GM18505 (cell line): Measurements from ENCODE around the gene PLK2.

ENCODE experiments used
- ATAC-seq: cut with Tn5 transposase; IDR thresholded peaks from one replicate; pipeline ENCODE4 v1.9.1; 2021; ENCODE audit not compliant: unreplicated experiment
- POLR2A ChIP-seq: IDR thresholded peaks from 4 replicates; pipeline ENCODE4 v1.6.1; 2011; ENCODE audit warnings: borderline replicate concordance; ENCODE audit not compliant: insufficient read depth, insufficient read length; ENCODE audit errors: extremely low read depth

Gene PLK2

DNA sequence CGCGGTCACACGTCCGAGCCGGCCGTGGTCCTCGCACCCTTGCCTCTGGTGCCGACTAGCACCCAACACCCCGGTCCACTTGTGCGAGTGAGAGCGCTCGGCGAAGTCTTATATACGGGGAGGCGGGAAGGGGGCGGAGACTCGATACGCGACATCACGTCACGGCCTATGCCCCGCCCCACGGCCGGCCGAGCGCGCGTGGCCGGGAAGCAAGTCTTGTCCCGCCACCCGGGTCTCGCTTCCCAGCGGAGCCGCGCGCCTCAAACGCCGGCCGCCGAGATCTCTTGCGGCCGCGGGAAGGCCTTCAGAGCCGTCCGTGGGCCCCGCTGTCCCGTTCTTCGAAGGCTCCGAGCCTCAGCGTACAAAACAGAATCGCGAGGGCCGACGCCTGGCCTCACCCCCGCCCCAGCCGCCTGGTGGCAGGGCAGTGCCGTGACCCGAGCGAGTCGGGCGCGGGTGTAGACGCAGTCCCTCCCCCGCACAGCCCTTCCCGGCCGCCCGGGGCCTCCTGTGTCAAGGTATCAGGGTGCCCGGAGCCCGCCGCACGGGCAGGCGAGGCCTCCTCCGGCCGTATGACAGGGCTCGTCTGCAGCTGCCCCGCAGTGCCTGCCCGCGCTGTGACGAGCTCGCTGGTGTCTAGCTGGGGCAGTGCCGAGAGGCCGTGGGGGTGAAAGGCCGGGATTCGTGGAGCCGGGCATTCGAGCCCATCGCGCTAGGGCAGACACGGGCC, at the start of gene PLK2:
TSS of gene PLK2 (minus strand) at position 85 of the 730 bp plus-strand sequence. CDS start 127 bp downstream, outside the sequence.
- TF ChIP-seq POLR2A = peak; percentile 66
- ATAC-seq = peak; percentile 77

DNA sequence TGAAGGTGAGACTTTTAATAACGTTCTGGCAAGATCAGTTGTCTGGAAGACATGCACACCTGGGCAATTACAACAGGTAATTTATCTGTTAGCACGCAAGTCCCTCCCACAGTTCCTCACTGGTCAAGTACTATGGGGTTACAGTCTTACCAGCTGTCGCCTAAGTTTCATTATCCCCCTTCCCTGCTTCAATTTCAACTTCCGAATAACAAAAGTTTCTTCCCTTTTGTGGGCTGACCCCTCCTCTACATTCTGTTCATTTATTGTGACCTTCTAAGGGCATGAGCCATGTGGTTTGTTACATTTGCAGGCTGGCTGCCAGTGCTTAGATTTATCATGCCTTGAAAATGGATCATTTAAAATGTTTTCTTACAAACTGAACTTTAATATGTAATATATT, 47.8 kb upstream of the PLK2 start:
- ATAC-seq = no peak
- no peak for TF ChIP-seq POLR2A

- peak; percentile 70 for ATAC-seq
Observed at GRCh38 chr5:58505971-58506640, 46.2 kb upstream of the PLK2 start.

DNA sequence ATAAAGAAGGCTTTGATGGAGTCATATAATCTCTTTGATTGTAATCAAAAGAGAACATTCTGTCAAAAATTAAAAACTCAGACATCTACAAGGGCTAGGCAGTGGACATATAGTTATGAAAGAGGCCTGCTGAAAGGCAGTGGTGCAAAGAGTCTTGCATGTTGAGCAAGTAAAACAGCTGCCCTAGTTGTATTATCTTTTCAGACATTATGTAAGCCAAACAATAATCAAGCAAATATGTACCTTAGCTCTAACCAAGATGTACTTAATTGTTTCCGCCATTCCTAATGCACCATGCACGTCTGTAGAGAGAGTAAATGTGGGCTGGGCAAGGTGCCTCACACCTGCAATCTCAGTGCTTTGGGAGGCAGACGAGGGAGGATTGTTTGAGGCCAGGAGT, 45.6 kb upstream of the PLK2 start:
- ATAC-seq = no peak
- no peak for TF ChIP-seq POLR2A

More at GRCh38 chr5:58505971-58506640, 46.2 kb upstream of the PLK2 start:
- no peak for TF ChIP-seq POLR2A

DNA sequence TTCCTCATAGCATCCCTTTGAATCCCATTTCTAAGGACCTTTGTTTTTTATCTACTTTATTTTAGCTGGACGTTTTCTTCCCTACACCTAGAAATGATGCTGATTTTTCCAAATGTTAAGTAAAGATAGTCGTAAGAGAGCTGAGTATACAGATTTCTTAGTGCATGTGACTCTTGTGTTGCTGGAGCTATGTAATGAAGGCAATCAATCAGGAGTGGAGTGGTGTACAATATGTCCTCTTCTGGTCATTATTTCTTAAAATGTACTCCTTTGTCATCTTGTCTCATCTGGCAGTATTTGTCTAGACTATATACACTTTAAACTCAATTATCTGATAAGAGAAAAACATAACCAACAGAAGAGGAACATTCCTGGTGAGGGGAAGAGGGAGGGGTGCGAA, 44.9 kb upstream of the PLK2 start:
- ATAC-seq = no peak
- no peak for TF ChIP-seq POLR2A

- no peak for TF ChIP-seq POLR2A
Observed at GRCh38 chr5:58503390-58504046, 43.6 kb upstream of the PLK2 start.

DNA sequence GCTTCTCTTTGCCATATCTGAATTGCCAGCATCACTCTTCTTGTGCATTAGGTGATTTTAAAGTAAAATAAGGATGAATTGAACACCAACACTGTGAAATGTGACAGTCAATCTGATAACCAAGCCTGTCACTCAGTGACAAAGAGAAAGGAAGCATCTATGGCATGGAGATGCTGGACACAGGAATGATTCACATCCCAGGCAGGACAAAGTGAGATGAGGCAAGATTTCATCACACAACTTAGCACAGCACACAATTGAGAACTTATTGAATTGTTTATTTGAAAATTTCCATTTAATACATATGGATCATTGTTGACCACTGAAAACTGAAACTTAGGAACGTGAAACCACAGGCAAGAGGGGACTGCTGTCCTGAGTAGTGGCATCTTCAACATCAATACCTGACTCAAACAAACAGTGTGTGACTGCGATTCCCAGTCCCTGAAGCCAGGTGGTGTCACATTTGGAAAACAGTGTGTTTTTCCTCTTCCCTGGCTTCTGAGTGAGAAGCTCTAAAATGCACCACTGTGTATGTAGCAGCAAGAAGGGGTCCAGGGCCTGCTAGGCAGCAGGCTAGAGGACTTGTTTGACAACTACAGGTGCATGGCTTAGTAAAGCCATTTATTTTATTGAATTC, 42.0 kb upstream of the PLK2 start:
- no peak for TF ChIP-seq POLR2A
- ATAC-seq = no peak

More at GRCh38 chr5:58503390-58504046, 43.6 kb upstream of the PLK2 start:
- no peak for ATAC-seq

- TF ChIP-seq POLR2A = no peak
- ATAC-seq = no peak
Observed at GRCh38 chr5:58499941-58500340, 40.1 kb upstream of the PLK2 start.

DNA sequence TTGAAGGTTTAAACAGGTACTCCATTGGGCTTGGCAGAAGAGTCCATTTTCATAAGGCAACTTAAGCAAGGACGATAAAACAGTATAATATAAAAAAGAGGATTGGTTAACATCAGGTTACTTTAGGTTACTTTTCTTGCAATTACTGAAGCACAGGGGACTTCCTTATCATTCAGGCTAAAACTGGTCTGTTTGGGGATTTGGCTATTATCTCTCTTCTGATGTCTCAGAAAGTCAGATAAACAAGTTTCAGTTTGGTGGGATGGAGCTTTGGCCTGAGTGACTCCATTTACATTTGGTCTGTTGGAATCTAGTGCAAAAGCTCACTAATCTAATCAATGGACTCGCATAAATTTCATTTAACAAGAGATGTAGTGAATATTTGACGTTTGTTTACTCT, 39.3 kb upstream of the PLK2 start:
- no peak for ATAC-seq

GRCh38 chr5:58498340-58498942, 38.6 kb upstream of the PLK2 start:
- no peak for TF ChIP-seq POLR2A
- ATAC-seq = no peak

More for the DNA sequence above, 39.3 kb upstream of the PLK2 start:
- TF ChIP-seq POLR2A = no peak

DNA sequence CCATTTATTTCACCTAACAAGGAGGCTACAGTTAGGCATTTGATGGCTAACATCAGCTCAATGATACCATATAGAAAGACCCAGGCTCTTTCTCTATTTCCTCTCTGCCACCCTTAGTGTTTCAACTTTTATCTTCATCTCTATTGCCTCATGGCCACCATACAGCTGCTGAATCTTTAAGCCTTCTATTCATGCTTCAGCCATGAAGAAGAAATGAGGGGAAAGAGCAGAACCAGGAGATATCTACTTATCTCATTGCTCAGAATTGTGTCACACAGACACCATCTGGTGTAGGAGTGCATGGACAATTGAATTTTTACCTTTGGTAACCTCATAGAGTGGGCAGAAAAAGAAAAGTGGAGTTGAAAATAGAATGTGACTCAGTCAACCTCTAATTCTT, 38.0 kb upstream of the PLK2 start:
- TF ChIP-seq POLR2A = no peak
- no peak for ATAC-seq

DNA sequence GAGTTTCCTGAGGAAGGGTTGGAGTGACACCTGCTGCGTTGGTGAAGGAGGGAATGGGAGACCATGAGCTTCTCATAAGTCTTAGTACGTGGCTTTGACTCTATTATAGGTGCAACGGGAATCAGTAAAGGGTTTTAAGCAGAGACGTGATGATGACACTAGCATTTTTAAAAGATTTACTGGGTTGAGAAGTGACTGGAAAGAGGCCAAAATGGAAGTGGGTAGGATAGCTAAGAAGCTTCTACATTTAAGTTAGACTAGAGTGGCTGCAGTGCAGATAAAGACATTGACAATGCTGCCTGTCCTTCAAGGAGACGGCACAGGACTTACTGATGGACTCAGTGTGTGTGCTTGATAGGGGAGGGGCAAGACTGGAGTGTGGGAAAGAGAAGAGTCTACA, 37.5 kb upstream of the PLK2 start:
- no peak for TF ChIP-seq POLR2A
- no peak for ATAC-seq

GRCh38 chr5:58496488-58496887, 36.6 kb upstream of the PLK2 start:
- ATAC-seq = no peak
- no peak for TF ChIP-seq POLR2A

- ATAC-seq = no peak
- TF ChIP-seq POLR2A = no peak
Observed at GRCh38 chr5:58493141-58493540, 33.3 kb upstream of the PLK2 start.
